ACC112 (cell line): ENCODE measurements around the gene HSDL2.
"Not testable (repeated sequence)": the region's sequence is repeated elsewhere in the genome, so short reads cannot be mapped to it uniquely, and the experiment has no call there.

Experiments used
- H2AFZ ChIP-seq: fragments of 200-600 bp; sonication (generic); one replicate; pipeline ENCODE4 v1.6.0; 2017; ENCODE audit warnings: antibody characterized with exemption, low read length; ENCODE audit not compliant: unreplicated experiment
- H3K27ac ChIP-seq: fragments of 200-600 bp; sonication (generic); 2 replicates; pipeline ENCODE4 v1.5.1; 2014; ENCODE audit warnings: low read depth, mild to moderate bottlenecking, antibody characterized with exemption, low read length, moderate library complexity
- H3K27me3 ChIP-seq: fragments of 200-600 bp; sonication (generic); 2 replicates; pipeline ENCODE4 v1.6.1; 2014; ENCODE audit warnings: mild to moderate bottlenecking, antibody characterized with exemption, low read length, moderate library complexity, mixed read lengths; ENCODE audit not compliant: insufficient read depth
- H3K36me3 ChIP-seq: fragments of 200-600 bp; sonication (generic); 2 replicates; pipeline ENCODE4 v1.6.1; 2016; ENCODE audit warnings: mild to moderate bottlenecking, antibody characterized with exemption, low read length, moderate library complexity, mixed read lengths; ENCODE audit not compliant: insufficient read depth
- H3K4me1 ChIP-seq: fragments of 200-600 bp; sonication (generic); one replicate; pipeline ENCODE4 v1.6.1; 2016; ENCODE audit warnings: low read length, mixed read lengths; ENCODE audit not compliant: insufficient read depth, unreplicated experiment, control insufficient read depth
- H3K4me3 ChIP-seq: fragments of 200-600 bp; sonication (generic); 2 replicates; pipeline ENCODE4 v1.5.1; 2014; ENCODE audit warnings: mild to moderate bottlenecking, low read depth, low read length
- H3K79me2 ChIP-seq: fragments of 200-600 bp; sonication (generic); one replicate; pipeline ENCODE4 v1.6.0; 2016; ENCODE audit warnings: low read length; ENCODE audit not compliant: control insufficient read depth, unreplicated experiment, insufficient read depth

The HSDL2 gene

GRCh38 chr9:112365257-112365656, 14.7 kb upstream of the HSDL2 start:
- H3K27me3 ChIP-seq, H3K4me1 ChIP-seq, H3K4me3 ChIP-seq, H3K79me2 ChIP-seq, H2AFZ ChIP-seq, H3K36me3 ChIP-seq, H3K27ac ChIP-seq: not testable (repeated sequence)

- Histone ChIP-seq H3K4me3 (no peak overlapping the region), H3K27me3 (no peaks in the 10 kb centered on the region), H3K36me3 (no peaks in the 10 kb centered on the region), H2AFZ (no peak overlapping the region), H3K27ac (no peak overlapping the region), H3K4me1 (no peaks in the 10 kb centered on the region), H3K79me2 (no peaks in the 10 kb centered on the region)
Observed at GRCh38 chr9:112366591-112366990, 13.3 kb upstream of the HSDL2 start.

DNA sequence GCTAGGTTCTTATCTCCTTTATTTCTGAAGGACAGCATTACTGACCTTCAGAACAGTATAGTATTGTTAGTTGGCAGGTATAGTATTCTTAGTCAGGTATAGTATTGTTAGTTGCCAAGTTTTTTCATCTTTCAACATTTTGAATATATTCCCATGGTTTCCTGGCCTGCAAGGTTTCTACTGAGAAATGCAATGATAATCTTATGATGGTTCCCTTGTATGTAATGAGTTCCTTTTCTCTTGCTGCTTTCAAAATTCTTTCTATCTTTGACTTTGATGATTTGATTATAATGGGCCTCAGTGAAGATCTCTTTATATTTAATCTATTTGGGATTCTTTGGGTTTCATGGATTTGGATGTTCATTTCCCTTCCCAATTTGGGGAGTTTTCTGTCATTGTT, 12.4 kb upstream of the HSDL2 start:
- no peaks in the 10 kb centered on the region for H3K79me2 ChIP-seq
- no peaks in the 10 kb centered on the region for H3K27me3 ChIP-seq
- no peaks in the 10 kb centered on the region for H3K4me1 ChIP-seq
- no peak overlapping the region for H3K4me3 ChIP-seq
- H2AFZ ChIP-seq = no peak overlapping the region
- H3K36me3 ChIP-seq = no peaks in the 10 kb centered on the region
- H3K27ac ChIP-seq = no peak overlapping the region

GRCh38 chr9:112369817-112370216, 10.1 kb upstream of the HSDL2 start:
- no peaks in the 10 kb centered on the region for H3K79me2 ChIP-seq
- H3K4me3 ChIP-seq = no peak overlapping the region
- no peaks in the 10 kb centered on the region for H3K36me3 ChIP-seq
- H2AFZ ChIP-seq = no peak overlapping the region
- no peaks in the 10 kb centered on the region for H3K27me3 ChIP-seq
- H3K27ac ChIP-seq = no peak overlapping the region
- no peaks in the 10 kb centered on the region for H3K4me1 ChIP-seq

DNA sequence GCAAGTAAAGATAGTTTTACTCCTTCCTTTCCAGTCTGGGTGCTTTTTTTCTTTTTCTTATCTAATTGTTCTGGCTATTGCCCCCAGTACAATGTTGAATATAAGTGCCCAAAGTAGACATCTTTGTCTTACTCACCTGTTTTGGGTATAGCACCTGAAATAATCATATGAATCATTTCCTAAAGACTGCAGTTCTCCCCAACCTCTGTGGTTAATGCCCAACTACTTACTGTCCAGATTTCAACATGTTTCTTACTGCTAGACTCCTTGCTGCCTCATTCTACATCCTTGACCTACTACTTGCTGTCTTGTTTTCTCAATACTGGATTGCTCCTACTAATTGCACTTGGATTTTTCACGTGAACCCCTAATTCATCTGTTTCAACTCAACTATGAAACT, 8.8 kb upstream of the HSDL2 start:
- Histone ChIP-seq H3K27ac (no peak overlapping the region), H3K4me1 (no peaks in the 10 kb centered on the region), H2AFZ (no peak overlapping the region), H3K36me3 (no peaks in the 10 kb centered on the region), H3K79me2 (no peaks in the 10 kb centered on the region), H3K27me3 (no peaks in the 10 kb centered on the region), H3K4me3 (no peak overlapping the region)

DNA sequence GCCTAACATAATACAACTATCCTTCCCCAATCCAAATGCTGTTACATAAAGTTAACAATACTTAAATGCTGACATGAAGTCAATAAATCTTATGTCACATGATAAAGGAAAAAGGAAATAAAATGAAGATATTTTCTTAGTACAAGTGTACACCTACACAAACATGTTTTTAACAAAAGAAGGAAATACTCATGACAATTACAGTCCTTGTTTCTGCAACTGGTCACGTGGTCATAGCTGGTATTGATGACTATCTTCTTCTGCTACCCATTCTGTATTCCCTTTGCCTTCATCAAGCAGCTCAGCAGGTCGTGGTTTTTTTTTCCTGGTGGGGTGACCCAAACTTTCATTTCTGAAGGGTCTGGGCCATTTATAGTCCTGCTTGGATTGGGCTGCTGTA, 6.2 kb upstream of the HSDL2 start:
- not testable (repeated sequence) for H3K36me3 ChIP-seq, H3K4me3 ChIP-seq, H3K27me3 ChIP-seq, H2AFZ ChIP-seq, H3K27ac ChIP-seq
- Histone ChIP-seq H3K79me2 (peaks cover 22% of the 10 kb centered on the region), H3K4me1 (peaks cover 15% of the 10 kb centered on the region)

- not testable (repeated sequence) for H2AFZ ChIP-seq, H3K36me3 ChIP-seq, H3K4me3 ChIP-seq, H3K27me3 ChIP-seq, H3K27ac ChIP-seq
- Histone ChIP-seq H3K79me2 (peaks cover 22% of the 10 kb centered on the region), H3K4me1 (peaks cover 15% of the 10 kb centered on the region)
Observed at GRCh38 chr9:112374232-112374631, 5.7 kb upstream of the HSDL2 start.

DNA sequence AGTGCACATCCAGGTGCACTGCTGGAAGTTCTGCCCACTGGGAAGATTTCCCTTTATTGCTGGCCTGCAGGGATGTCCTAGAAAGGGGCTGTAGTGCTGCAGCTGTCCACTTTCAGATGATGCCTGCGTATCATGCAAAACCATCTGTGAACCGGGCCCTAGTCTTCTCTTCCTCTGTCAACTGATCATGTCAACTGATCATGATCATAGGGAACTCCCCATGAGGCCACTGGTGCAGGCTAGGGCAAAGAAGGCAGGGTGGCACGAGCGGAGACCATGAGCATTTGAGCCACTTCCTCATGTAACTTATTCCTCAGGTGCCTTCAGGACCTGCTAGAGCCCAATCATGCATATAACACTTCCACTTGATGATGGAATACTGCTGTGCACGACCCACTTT, 4.5 kb upstream of the HSDL2 start:
- Histone ChIP-seq H3K4me1 (peaks cover 15% of the 10 kb centered on the region), H3K27ac (no peak overlapping the region), H3K79me2 (peaks cover 26% of the 10 kb centered on the region), H3K27me3 (no peaks in the 10 kb centered on the region), H3K36me3 (no peaks in the 10 kb centered on the region), H2AFZ (no peak overlapping the region), H3K4me3 (no peak overlapping the region)

DNA sequence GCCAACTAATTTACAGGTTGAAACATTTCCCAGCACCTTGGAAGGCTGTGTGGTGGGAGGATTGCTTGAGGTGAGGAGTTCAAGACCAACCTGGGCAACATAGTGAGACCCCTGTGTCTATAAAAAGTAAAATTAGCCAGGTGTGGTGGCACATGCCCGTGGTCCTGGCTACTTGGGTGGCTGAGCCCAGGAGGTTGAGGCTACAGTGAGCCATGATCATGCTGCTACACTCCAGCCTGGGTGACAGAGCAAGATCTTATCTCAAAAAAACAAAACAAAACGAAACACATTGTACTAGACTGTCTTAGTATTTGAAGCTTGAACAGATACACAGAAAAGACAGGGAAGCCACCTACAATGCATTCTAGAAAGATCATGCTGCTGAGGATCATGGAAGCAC, 2.8 kb upstream of the HSDL2 start:
- Histone ChIP-seq H3K36me3 (no peaks in the 10 kb centered on the region), H3K79me2 (peaks cover 43% of the 10 kb centered on the region), H3K4me3 (peak overlapping the region; percentile 91), H2AFZ (no peak overlapping the region), H3K27me3 (no peaks in the 10 kb centered on the region), H3K27ac (no peak overlapping the region), H3K4me1 (peaks cover 19% of the 10 kb centered on the region)

DNA sequence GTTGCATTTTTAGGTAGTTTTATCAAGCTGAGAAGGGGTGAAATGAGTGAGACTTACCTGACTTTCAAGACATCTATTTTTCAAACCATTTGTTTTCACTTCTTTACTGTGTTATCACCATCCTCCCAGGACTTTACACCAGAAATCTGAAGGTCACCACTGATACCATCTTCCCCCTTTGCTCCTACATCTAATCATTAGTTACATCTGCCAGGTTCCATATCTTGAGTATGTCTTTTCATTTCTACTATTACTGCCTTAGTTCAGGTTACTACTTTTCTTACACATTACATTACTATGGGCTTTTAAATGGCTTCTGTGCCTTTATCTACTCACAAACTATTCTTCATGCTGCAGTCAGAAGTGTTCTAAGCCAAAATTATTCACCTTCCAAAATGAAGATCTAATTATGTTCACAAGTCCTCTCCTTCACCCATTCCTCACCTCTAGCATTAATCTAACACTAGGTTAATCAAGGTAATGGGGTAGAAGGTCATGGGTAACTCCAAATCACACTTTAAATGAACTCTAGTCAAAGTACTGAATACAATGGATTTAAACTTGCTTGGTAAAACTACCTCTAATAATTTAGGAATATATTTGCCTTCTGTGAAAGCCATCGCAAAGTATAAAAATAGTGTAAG, 2.1 kb upstream of the HSDL2 start:
- Histone ChIP-seq H3K27ac (no peak overlapping the region), H3K79me2 (peaks cover 50% of the 10 kb centered on the region), H2AFZ (peak overlapping the region; percentile 91), H3K4me1 (peaks cover 24% of the 10 kb centered on the region), H3K27me3 (no peaks in the 10 kb centered on the region), H3K4me3 (peak overlapping the region; percentile 91), H3K36me3 (no peaks in the 10 kb centered on the region)

DNA sequence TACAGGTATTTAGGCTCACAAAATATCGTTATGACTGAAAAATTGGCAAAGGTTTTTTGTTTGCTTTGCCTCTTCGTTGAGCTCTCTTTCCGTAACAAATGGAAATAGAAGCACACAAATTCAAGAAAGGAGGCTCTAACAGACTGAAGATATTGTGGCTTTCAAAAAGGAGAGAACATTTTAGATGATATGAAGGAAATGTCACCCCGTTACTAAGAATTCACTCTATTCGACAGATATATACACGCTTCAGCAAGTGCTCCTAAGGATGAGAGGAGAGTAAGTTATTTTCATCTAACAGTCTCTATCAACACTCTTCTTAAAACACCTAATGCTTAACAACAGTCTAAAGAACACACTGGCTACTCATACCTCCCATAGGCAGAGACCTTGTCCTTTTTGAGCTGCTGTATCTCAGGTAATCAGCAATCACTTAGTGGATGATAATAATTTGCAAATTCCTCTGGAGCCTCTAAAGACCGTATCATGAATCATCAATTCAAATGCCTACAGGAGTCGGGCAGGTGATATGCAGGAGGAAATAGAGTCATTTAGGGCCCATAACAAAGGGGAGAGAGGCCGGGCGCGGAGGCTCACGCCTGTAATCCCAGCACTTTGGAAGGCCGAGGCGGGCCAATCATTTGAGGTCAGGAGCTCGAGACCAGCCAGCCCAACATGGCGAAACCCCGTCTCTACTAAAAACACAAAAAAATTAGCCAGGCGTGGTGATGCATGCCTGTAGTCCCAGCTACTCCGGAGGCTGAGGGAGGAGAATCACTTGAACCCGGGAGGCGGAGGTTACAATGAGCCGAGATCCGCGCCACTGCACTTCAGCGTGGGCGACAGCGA, 1.4 kb upstream of the HSDL2 start:
- H3K27ac ChIP-seq = peak overlapping the region; percentile 84
- no peaks in the 10 kb centered on the region for H3K27me3 ChIP-seq
- H3K4me3 ChIP-seq = peak overlapping the region; percentile 91
- H3K79me2 ChIP-seq = peaks cover 56% of the 10 kb centered on the region
- peak overlapping the region; percentile 91 for H2AFZ ChIP-seq
- H3K36me3 ChIP-seq = no peaks in the 10 kb centered on the region
- peaks cover 26% of the 10 kb centered on the region for H3K4me1 ChIP-seq
